Natural killer cell (primary cell): Measurements from ENCODE around the gene HYAL1. TPM values are rescaled to one million over a fixed set of nuclear protein-coding genes. Genes with fewer than 3 reads are reported as not detected.

Source experiments
- ATAC-seq, 3 donors: fragments of 150-1000 bp in 2 of 3; fragments of 200-7000 bp in 1 of 3; cut with Tn5 transposase; 1 replicate in 1 of 3; 2 replicates in 2 of 3; pipeline ENCODE4 v1.10.0; 2021; ENCODE audit warnings: mild to moderate bottlenecking in 2 of 3, moderate library complexity in 2 of 3
- DNase-seq, 2 donors: peaks; one replicate each; pipeline versions ENCODE4 v3.0.0 to v3.0.0-alpha.2; 2013 to 2021; ENCODE audit warnings: mixed read lengths in 1 of 2
- H3K27ac ChIP-seq: one replicate; pipeline ENCODE4 v1.5.1; 2013; ENCODE audit warnings: mild to moderate bottlenecking, low read length
- H3K27me3 ChIP-seq: one replicate; pipeline ENCODE4 v1.6.1; 2013; ENCODE audit warnings: low read length; ENCODE audit not compliant: control insufficient read depth, insufficient read depth
- H3K36me3 ChIP-seq: one replicate; pipeline ENCODE4 v1.6.1; 2013; ENCODE audit warnings: low read length; ENCODE audit not compliant: control insufficient read depth, insufficient read depth
- H3K4me1 ChIP-seq: one replicate; pipeline ENCODE4 v1.6.1; 2013; ENCODE audit warnings: low read length; ENCODE audit not compliant: control insufficient read depth, insufficient read depth
- H3K4me3 ChIP-seq: one replicate; pipeline ENCODE4 v1.5.1; 2013; ENCODE audit warnings: low read length
- H3K9me3 ChIP-seq: one replicate; pipeline ENCODE4 v1.6.1; 2013; ENCODE audit warnings: low read length; ENCODE audit not compliant: control insufficient read depth, insufficient read depth
- H3K27ac Mint-ChIP-seq, 2 donors: one replicate each; pipeline ENCODE4 v1.8.0; 2022; ENCODE audit warnings: mild to moderate bottlenecking in 2 of 2, mixed read lengths in 2 of 2, moderate library complexity in 1 of 2
- H3K27me3 Mint-ChIP-seq, 2 donors: one replicate each; pipeline ENCODE4 v1.8.0; 2022; ENCODE audit warnings: low read depth in 2 of 2, mixed read lengths in 2 of 2
- H3K36me3 Mint-ChIP-seq: one replicate; pipeline ENCODE4 v1.8.0; 2022; ENCODE audit warnings: mixed read lengths
- H3K4me1 Mint-ChIP-seq, 2 donors: one replicate each; pipeline ENCODE4 v1.8.0; 2022; ENCODE audit warnings: mixed read lengths in 2 of 2
- H3K4me3 Mint-ChIP-seq: one replicate; pipeline ENCODE4 v1.8.0; 2022; ENCODE audit warnings: mild to moderate bottlenecking, moderate library complexity, mixed read lengths
- H3K9me3 Mint-ChIP-seq, 2 donors: one replicate each; pipeline ENCODE4 v1.8.0; 2022; ENCODE audit warnings: mixed read lengths in 2 of 2
- CTCF ChIP-seq: fragments of 200-600 bp; IDR thresholded peaks from one replicate; pipeline ENCODE4 v1.8.0; 2022; ENCODE audit warnings: antibody characterized with exemption
- WGBS: methylation state at CpG from one replicate; pipeline ENCODE4 v1.1.7; 2013; ENCODE audit warnings: missing lambda C conversion rate; ENCODE audit not compliant: insufficient coverage; 5-methylcytosine and 5-hydroxymethylcytosine counted together
- intact Hi-C: fragments of 100-400 bp; cut with micrococcal nuclease; formaldehyde crosslinking; loops from one replicate; pipeline ENCODE4 v1.14.2; 2022
- total RNA-seq, 4 donors: library from RNA; stranded (reverse); fragments of 120-200 nt in 1 of 4; gene quantifications; one replicate each; pipeline versions ENCODE4 v1.2.3 to v1.2.4, GENCODE V29; 2013 to 2022

Gene HYAL1
- total RNA-seq, 3 donors from 2014 or later (not counting 1 experiment from before 2014, with no cell fraction given), result 0.82 to 1.2 TPM; not detected in 1

- Mint-ChIP-seq H3K4me3 (peak overlapping the region; percentile 98), H3K36me3 (peaks cover 13% of the 10 kb centered on the region), H3K27ac (peak overlapping the region; percentile 93 to 96), H3K9me3 (no peaks in the 10 kb centered on the region), H3K4me1 (peaks cover 50 to 89% of the 10 kb centered on the region in 2 donors), H3K27me3 (no peaks in the 10 kb centered on the region)
- intact Hi-C loops, result no loop called here
- Histone ChIP-seq H3K4me3 (peak overlapping the region; percentile 80), H3K4me1 (peaks cover 70% of the 10 kb centered on the region), H3K27me3 (no peaks in the 10 kb centered on the region), H3K9me3 (no peaks in the 10 kb centered on the region), H3K27ac (peak overlapping the region; percentile 93), H3K36me3 (peaks cover 11% of the 10 kb centered on the region)
- WGBS, result under 1% methylated on average over 9 of the region's 9 CpGs
- no peak for TF ChIP-seq CTCF
- DNase-seq (no peak), ATAC-seq (no peak)
These were observed 36.7 kb upstream of the HYAL1 start for GRCh38 chr3:50340147-50340447.

- Mint-ChIP-seq H3K27me3 (no peaks in the 10 kb centered on the region), H3K36me3 (peaks cover 13% of the 10 kb centered on the region), H3K4me1 (peaks cover 50 to 87% of the 10 kb centered on the region in 2 donors), H3K27ac (peak overlapping the region; percentile 93 to 96), H3K9me3 (no peaks in the 10 kb centered on the region), H3K4me3 (peak overlapping the region; percentile 98)
- TF ChIP-seq CTCF, result no peak
- 12% methylated on average over 14 of the region's 14 CpGs for WGBS
- no peak for ATAC-seq
- H3K4me3 ChIP-seq, result peak overlapping the region; percentile 80
- peaks cover 71% of the 10 kb centered on the region for H3K4me1 ChIP-seq
- H3K27ac ChIP-seq, result peak overlapping the region; percentile 93
- H3K36me3 ChIP-seq, result peaks cover 11% of the 10 kb centered on the region
- H3K9me3 ChIP-seq, result no peaks in the 10 kb centered on the region
- no peak for DNase-seq
- no peaks in the 10 kb centered on the region for H3K27me3 ChIP-seq
- intact Hi-C loops, result loop anchor here (2.0 to 5.0 kb wide), 2 partner anchors 19 to 42 kb away; partner anchors contain the start of genes HYAL3, NAA80 and TMEM115
These were observed 36.2 kb upstream of the HYAL1 start for GRCh38 chr3:50339485-50340146.

DNA sequence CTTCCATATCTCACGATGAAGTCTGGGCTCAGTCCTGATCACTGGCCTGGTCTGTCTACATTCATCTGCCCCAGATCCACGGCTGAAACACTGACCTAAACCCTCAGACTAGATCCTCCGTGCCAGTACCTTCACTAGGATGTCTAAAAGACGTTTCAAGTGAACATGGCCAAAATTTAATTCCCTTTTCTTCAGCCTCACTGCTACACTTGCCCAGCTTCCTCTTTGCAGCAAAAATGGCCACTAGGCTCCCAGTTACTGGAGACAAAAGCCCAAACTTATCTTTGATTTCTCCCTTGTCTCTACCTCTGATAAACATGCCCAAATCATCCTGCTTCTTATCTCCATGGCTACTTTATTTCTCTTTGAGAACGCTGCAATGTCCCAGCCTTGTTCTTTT is 35.6 kb upstream of the HYAL1 start:
- Mint-ChIP-seq H3K36me3 (peaks cover 13% of the 10 kb centered on the region), H3K27ac (peak overlapping the region; percentile 93 to 96), H3K4me1 (peaks cover 54 to 90% of the 10 kb centered on the region in 2 donors), H3K9me3 (no peaks in the 10 kb centered on the region), H3K27me3 (no peaks in the 10 kb centered on the region), H3K4me3 (peak overlapping the region; percentile 98)
- H3K27me3 ChIP-seq, result no peaks in the 10 kb centered on the region
- peak overlapping the region; percentile 93 for H3K27ac ChIP-seq
- DNase-seq (peak in 1 of 2 donors; percentile 36), ATAC-seq (no peak)
- peaks cover 77% of the 10 kb centered on the region for H3K4me1 ChIP-seq
- no peak for TF ChIP-seq CTCF
- H3K4me3 ChIP-seq, result peak overlapping the region; percentile 80
- intact Hi-C loops, result loop anchor here (2.0 to 5.0 kb wide), 2 partner anchors 20 to 42 kb away; partner anchors contain the start of genes HYAL3, NAA80 and TMEM115
- under 1% methylated on average over 5 of the region's 5 CpGs for WGBS
- H3K9me3 ChIP-seq, result no peaks in the 10 kb centered on the region
- peaks cover 13% of the 10 kb centered on the region for H3K36me3 ChIP-seq
